Measurements from ENCODE around the gene IARS1. TPM values are rescaled to one million over a fixed set of nuclear protein-coding genes. Genes with fewer than 3 reads are reported as not detected.

IARS1 gene
- total RNA-seq, 2 experiments from 2014 or later = 330 to 352 TPM

GRCh38 chr9:92312887-92313623, 19.6 kb upstream of the IARS1 start:
- Histone ChIP-seq H3K27ac (ENCODE audit: low read depth, low read length, poor library complexity, severe bottlenecking) (no peak overlapping the region), H3K4me3 (ENCODE audit: low read depth, low read length, poor library complexity, severe bottlenecking) (no peak overlapping the region), H3K36me3 (ENCODE audit: insufficient read depth, low read length) (peaks cover 93% of the 10 kb centered on the region), H3K4me2 (ENCODE audit: low read length) (no peak overlapping the region), H3K79me2 (ENCODE audit: insufficient read depth, low read depth, low read length) (peaks cover 7% of the 10 kb centered on the region; the same call in 1 of the 2 replicates), H4K20me1 (ENCODE audit: insufficient read depth, low read length) (peaks cover 5% of the 10 kb centered on the region), H2AFZ (ENCODE audit: low read length) (no peak overlapping the region), H3K9me3 (ENCODE audit: low read length) (no peaks in the 10 kb centered on the region), H3K9me2 (ENCODE audit: insufficient read depth, low read length) (no peaks in the 10 kb centered on the region), H3K4me1 (ENCODE audit: insufficient read depth, low read length, poor library complexity, severe bottlenecking) (no peaks in the 10 kb centered on the region)
- DNase-seq (ENCODE audit: low spot score) = no peak
- BruUV-seq (replicated peaks) = no TSS peak
- TF ChIP-seq EZH2phosphoT487 (IDR thresholded peaks at IDR 0.05; ENCODE audit: borderline replicate concordance, low read depth, low read length) = no peak
- TF ChIP-seq CTCF (conservative IDR thresholded peaks at IDR 0.05; ENCODE audit: low read length) = no peak
- ChIA-PET POLR2A (interaction anchor here (0.6 to 1.2 kb wide), 4 partner anchors 8 to 326 kb away, joined by 3 to 6 read pairs (median 4); no protein-coding TSS in a partner anchor), CTCF (ENCODE audit: unreplicated experiment) (no interaction called here)
- intact Hi-C loops (cut with micrococcal nuclease; ENCODE audit: unreplicated experiment) = no loop called here

GRCh38 chr9:92310562-92310961, 17.1 kb upstream of the IARS1 start:
- peaks cover 95% of the 10 kb centered on the region for H3K36me3 ChIP-seq (ENCODE audit: insufficient read depth, low read length)
- ChIA-PET CTCF (ENCODE audit: unreplicated experiment) (no interaction called here), POLR2A (no interaction called here)
- DNase-seq (ENCODE audit: low spot score) = no peak
- no peak overlapping the region for H2AFZ ChIP-seq (ENCODE audit: low read length)
- peaks cover 5% of the 10 kb centered on the region for H4K20me1 ChIP-seq (ENCODE audit: insufficient read depth, low read length)
- H3K4me2 ChIP-seq (ENCODE audit: low read length) = no peak overlapping the region
- H3K9me3 ChIP-seq (ENCODE audit: low read length) = no peaks in the 10 kb centered on the region
- H3K79me2 ChIP-seq (ENCODE audit: insufficient read depth, low read depth, low read length) = peaks cover 7% of the 10 kb centered on the region; the same call in 1 of the 2 replicates
- no peak for TF ChIP-seq CTCF (conservative IDR thresholded peaks at IDR 0.05; ENCODE audit: low read length)
- no peak for TF ChIP-seq EZH2phosphoT487 (IDR thresholded peaks at IDR 0.05; ENCODE audit: borderline replicate concordance, low read depth, low read length)
- BruUV-seq (replicated peaks) = no TSS peak
- intact Hi-C loops (cut with micrococcal nuclease; ENCODE audit: unreplicated experiment) = no loop called here
- H3K9me2 ChIP-seq (ENCODE audit: insufficient read depth, low read length) = no peaks in the 10 kb centered on the region
- no peaks in the 10 kb centered on the region for H3K4me1 ChIP-seq (ENCODE audit: insufficient read depth, low read length, poor library complexity, severe bottlenecking)
- no peak overlapping the region for H3K4me3 ChIP-seq (ENCODE audit: low read depth, low read length, poor library complexity, severe bottlenecking)
- no peak overlapping the region for H3K27ac ChIP-seq (ENCODE audit: low read depth, low read length, poor library complexity, severe bottlenecking)

DNA sequence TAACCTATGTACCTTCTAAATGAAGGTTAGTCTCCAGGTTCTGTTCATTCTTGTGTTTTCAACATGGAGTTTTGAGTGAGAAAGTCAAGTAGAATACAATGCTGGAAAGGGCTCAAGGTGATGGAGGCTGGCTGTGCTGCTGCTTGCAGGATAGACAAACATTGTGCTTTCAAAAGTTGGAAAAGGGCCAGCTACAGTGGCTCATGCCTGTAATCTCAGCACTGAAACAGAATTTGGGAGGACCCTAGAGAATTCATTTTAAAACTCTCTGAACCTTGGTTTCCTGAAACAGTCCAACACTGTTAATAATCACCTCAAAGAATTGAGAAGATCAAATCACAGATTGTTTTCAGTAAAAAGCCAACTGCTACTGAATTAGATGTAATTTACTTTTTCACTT, 15.4 kb upstream of the IARS1 start:
- no TSS peak for BruUV-seq (replicated peaks)
- no peak overlapping the region for H3K27ac ChIP-seq (ENCODE audit: low read depth, low read length, poor library complexity, severe bottlenecking)
- H3K4me3 ChIP-seq (ENCODE audit: low read depth, low read length, poor library complexity, severe bottlenecking) = no peak overlapping the region
- intact Hi-C loops (cut with micrococcal nuclease; ENCODE audit: unreplicated experiment) = no loop called here
- H3K79me2 ChIP-seq (ENCODE audit: insufficient read depth, low read depth, low read length) = peaks cover 7% of the 10 kb centered on the region; the same call in 1 of the 2 replicates
- no peak overlapping the region for H3K4me2 ChIP-seq (ENCODE audit: low read length)
- H3K4me1 ChIP-seq (ENCODE audit: insufficient read depth, low read length, poor library complexity, severe bottlenecking) = no peaks in the 10 kb centered on the region
- peaks cover 95% of the 10 kb centered on the region for H3K36me3 ChIP-seq (ENCODE audit: insufficient read depth, low read length)
- ChIA-PET POLR2A (interaction anchor here (1.0 kb wide), 1 partner anchor 9 kb away, joined by 5 read pairs; no protein-coding TSS in a partner anchor), CTCF (ENCODE audit: unreplicated experiment) (no interaction called here)
- DNase-seq (ENCODE audit: low spot score) = no peak
- TF ChIP-seq EZH2phosphoT487 (IDR thresholded peaks at IDR 0.05; ENCODE audit: borderline replicate concordance, low read depth, low read length) (no peak), CTCF (conservative IDR thresholded peaks at IDR 0.05; ENCODE audit: low read length) (no peak)
- no peaks in the 10 kb centered on the region for H3K9me3 ChIP-seq (ENCODE audit: low read length)
- H2AFZ ChIP-seq (ENCODE audit: low read length) = no peak overlapping the region
- H3K9me2 ChIP-seq (ENCODE audit: insufficient read depth, low read length) = no peaks in the 10 kb centered on the region
- peaks cover 5% of the 10 kb centered on the region; the same call in 1 of the 2 replicates for H4K20me1 ChIP-seq (ENCODE audit: insufficient read depth, low read length)

Measured in OCI-LY7 (cell line).